Endothelial cell of umbilical vein (primary cell): ENCODE results near the gene ZNF581. TPM values are rescaled to one million over a fixed set of nuclear protein-coding genes. Genes with fewer than 3 reads are reported as not detected.

Experiments
- BruUV-seq: library from RNA; stranded (reverse); fragments of 400-500 nt; replicated peaks from 2 replicates; lab custom pipeline; 2021; lab: Mats Ljungman, UMichigan
- CTCF ChIA-PET: fragments of 300-600, 350-600 bp; sonication (Branson Sonifier 250); formaldehyde crosslinking; loops from one replicate; lab custom pipeline; 2021; ENCODE audit warnings: antibody characterized with exemption, inconsistent platforms; lab: Charles Lee
- POLR2A ChIA-PET: fragments of 300-600, 350-600 bp; sonication (Branson Sonifier 250); formaldehyde crosslinking; loops from one replicate; lab custom pipeline; 2021; ENCODE audit warnings: antibody characterized with exemption, inconsistent platforms; lab: Charles Lee
- DNase-seq: peaks from one replicate; pipeline ENCODE4 v3.0.0-alpha.2; 2011; ENCODE audit warnings: low read depth, low spot score
- FAIRE-seq: peaks from 2 replicates; lab custom pipeline; 2011; peaks lifted over from hg19 to GRCh38; lab: Jason Lieb, UNC
- H2AFZ ChIP-seq: 2 replicates; pipeline ENCODE4 v1.6.0; 2012; ENCODE audit warnings: low read depth, low read length, control low read depth, inconsistent platforms
- H3K27ac ChIP-seq: 2 replicates; pipeline ENCODE4 v1.5.1; 2011; ENCODE audit warnings: low read depth, mild to moderate bottlenecking, control low read depth, low read length, moderate library complexity; ENCODE audit not compliant: insufficient read depth
- H3K27me3 ChIP-seq, 2 experiments: 2 replicates each; pipeline versions ENCODE4 v1.6.0 to v1.6.1; 2011; ENCODE audit warnings: low read length in 2 of 2, mixed read lengths in 1 of 2; ENCODE audit not compliant: control insufficient read depth in 2 of 2, insufficient read depth in 2 of 2
- H3K36me3 ChIP-seq, 2 experiments: 2 replicates in 1 of 2; 3 replicates in 1 of 2; pipeline ENCODE4 v1.5.1; 2011; ENCODE audit warnings: low read length in 2 of 2, mild to moderate bottlenecking in 1 of 2, moderate library complexity in 1 of 2; ENCODE audit not compliant: control insufficient read depth in 2 of 2, insufficient read depth in 2 of 2; ENCODE audit errors: extremely low read depth in 1 of 2
- H3K4me1 ChIP-seq: 3 replicates; pipeline ENCODE4 v1.5.1; 2011; ENCODE audit warnings: mild to moderate bottlenecking, low read length; ENCODE audit not compliant: control insufficient read depth, insufficient read depth; ENCODE audit errors: extremely low read depth
- H3K4me2 ChIP-seq: 2 replicates; pipeline ENCODE4 v1.6.1; 2011; ENCODE audit warnings: low read length, control low read depth, mixed read lengths; ENCODE audit not compliant: insufficient read depth
- H3K4me3 ChIP-seq, 3 experiments: fragments of 200-600 bp in 1 of 3; sonication (generic), shearing (Covaris generic) in 1 of 3; replicated peaks in 1 of 3; 2 replicates each; pipeline ENCODE4 v1.5.1; 2011 to 2016; ENCODE audit warnings: control low read depth in 3 of 3, low read length in 3 of 3, mild to moderate bottlenecking in 2 of 3, inconsistent platforms in 1 of 3, low read depth in 1 of 3, moderate library complexity in 1 of 3; ENCODE audit not compliant: insufficient read depth in 1 of 3
- H3K79me2 ChIP-seq: 2 replicates; pipeline ENCODE4 v1.6.0; 2012; ENCODE audit warnings: low read length, inconsistent platforms; ENCODE audit not compliant: control insufficient read depth, insufficient read depth
- H3K9ac ChIP-seq: replicated peaks from 2 replicates; pipeline ENCODE3; 2011; ENCODE audit warnings: low read length, control low read depth; ENCODE audit not compliant: insufficient read depth; ENCODE audit errors: extremely low read depth
- H3K9me1 ChIP-seq: replicated peaks from 3 replicates; pipeline ENCODE4 v1.6.0; 2011; ENCODE audit warnings: mild to moderate bottlenecking, low read length; ENCODE audit not compliant: control insufficient read depth, insufficient read depth; ENCODE audit errors: extremely low read depth
- H3K9me3 ChIP-seq: replicated peaks from 2 replicates; pipeline ENCODE4 v1.5.1; 2012; ENCODE audit warnings: low read length, inconsistent platforms; ENCODE audit not compliant: control insufficient read depth, insufficient read depth
- H4K20me1 ChIP-seq: replicated peaks from 2 replicates; pipeline ENCODE3; 2011; ENCODE audit warnings: mild to moderate bottlenecking, low read length; ENCODE audit not compliant: control insufficient read depth, insufficient read depth; ENCODE audit errors: extremely low read depth
- EZH2 ChIP-seq: IDR thresholded peaks from 2 replicates; pipeline ENCODE4 v1.6.1; 2012; ENCODE audit warnings: borderline replicate concordance, low read depth, mild to moderate bottlenecking, moderate library complexity, low read length, inconsistent platforms; ENCODE audit not compliant: severe bottlenecking
- FOS ChIP-seq: IDR thresholded peaks from 2 replicates; pipeline ENCODE4 v1.6.1; 2011; ENCODE audit warnings: mild to moderate bottlenecking, low read length, moderate library complexity, borderline replicate concordance; ENCODE audit not compliant: insufficient read depth
- GATA2 ChIP-seq: IDR thresholded peaks from 2 replicates; pipeline ENCODE4 v1.7.0; 2011; ENCODE audit warnings: low read depth, mild to moderate bottlenecking, moderate library complexity, mixed read lengths, low read length; ENCODE audit not compliant: insufficient read length, insufficient read depth
- JUN ChIP-seq: IDR thresholded peaks from 2 replicates; pipeline ENCODE4 v1.6.1; 2011; ENCODE audit warnings: borderline replicate concordance, low read depth; ENCODE audit not compliant: insufficient read length, insufficient read depth
- MYC ChIP-seq: IDR thresholded peaks from one replicate; pipeline ENCODE4 v1.6.1; 2011; ENCODE audit warnings: mild to moderate bottlenecking, low read depth, low read length
- POLR2A ChIP-seq: IDR thresholded peaks from 2 replicates; pipeline ENCODE4 v1.6.1; 2012; ENCODE audit warnings: low read depth, mild to moderate bottlenecking, control low read depth, low read length
- POLR2AphosphoS5 ChIP-seq: IDR thresholded peaks from 2 replicates; pipeline ENCODE4 v1.6.1; 2012; ENCODE audit warnings: low read depth, mild to moderate bottlenecking, control low read depth, low read length, moderate library complexity; ENCODE audit not compliant: insufficient read depth
- dilution Hi-C: fragments of 300-500 bp; cut with MboI; formaldehyde crosslinking; loops from one replicate; pipeline ENCODE4 v1.15.0; 2019; ENCODE audit warnings: low sequenced_read_pairs; ENCODE audit not compliant: extremely low pct_ligation_motif_present
- intact Hi-C: fragments of 100-400 bp; cut with micrococcal nuclease; formaldehyde crosslinking; loops from one replicate; pipeline ENCODE4 v1.10.0; 2022
- polyA plus RNA-seq, 4 experiments: library from polyadenylated mRNA; depleted of rRNA in 3 of 4; stranded (reverse) in 3 of 4; unstranded in 1 of 4; fragments of >200 nt; gene quantifications; 2 replicates each; pipeline versions ENCODE4 v1.2.1 to v1.2.3, GENCODE V29; 2011 to 2012; ENCODE audit warnings: missing spikeins in 1 of 4
- total RNA-seq: library from RNA; stranded (reverse); gene quantifications from 2 replicates; pipeline ENCODE4 v1.2.3, GENCODE V29; 2021
- TF ChIP-seq, protein P1 (sequence below), 2 donors: IDR thresholded peaks; 1 replicate in 1 of 2; 2 replicates in 1 of 2; pipeline ENCODE4 v1.5.1; 2011; ENCODE audit warnings: low read length in 2 of 2, mild to moderate bottlenecking in 2 of 2, moderate library complexity in 2 of 2, control low read depth in 1 of 2, inconsistent platforms in 1 of 2, low read depth in 1 of 2; ENCODE audit not compliant: insufficient read depth in 1 of 2; ENCODE audit errors: extremely low read depth in 1 of 2
- TF ChIP-seq, protein P2 (sequence below): IDR thresholded peaks from 2 replicates; pipeline ENCODE4 v1.6.1; 2011; ENCODE audit not compliant: insufficient read depth, insufficient read length

Gene ZNF581
- total and polyA plus RNA-seq, 2 donors (not counting 3 experiments of a cell fraction or from before 2014, with no cell fraction given), result 31.4 to 32.3 TPM

DNA sequence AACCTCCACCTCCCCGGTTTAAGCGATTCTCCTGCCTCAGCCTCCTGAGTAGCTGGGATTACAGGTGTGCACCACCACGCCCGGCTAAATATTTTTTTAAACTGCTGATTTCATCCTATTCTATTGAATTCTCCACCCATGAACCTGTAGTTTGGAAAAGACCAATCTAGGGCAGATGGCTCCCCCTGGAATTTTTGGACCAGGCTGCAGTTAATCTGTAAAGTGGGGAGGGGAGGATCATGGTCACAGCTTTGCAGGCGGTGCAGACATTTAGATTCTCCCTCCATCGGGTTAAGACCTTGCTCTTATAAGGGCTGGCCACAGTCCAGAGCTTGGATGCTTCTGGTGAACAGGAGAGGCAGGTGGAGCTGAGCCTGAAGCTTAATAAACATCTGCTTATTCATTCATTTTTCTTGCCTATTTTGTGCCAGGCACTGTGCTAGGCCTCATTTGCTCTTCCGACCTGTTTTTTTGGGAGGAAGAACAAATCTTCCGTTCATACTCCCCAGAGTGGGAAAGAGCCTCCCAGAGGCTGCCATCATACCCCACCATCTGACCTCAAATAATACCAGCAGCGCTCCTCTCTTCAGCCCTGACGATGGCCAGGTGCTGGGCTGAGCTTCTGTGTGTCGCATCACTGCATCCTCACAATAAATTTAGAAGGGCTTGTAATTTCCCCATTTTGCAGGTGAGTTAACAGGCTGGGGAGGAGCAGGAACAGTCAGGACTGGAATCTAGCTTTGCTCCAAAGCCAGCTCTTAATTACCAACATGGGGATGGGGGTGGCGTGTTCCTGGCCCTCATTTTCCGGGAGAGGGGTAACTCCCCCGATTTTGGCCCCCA is 3.7 kb downstream of the ZNF581 start:
- no peak overlapping the region for H3K9ac ChIP-seq
- DNase-seq (no peak), FAIRE-seq (peak; percentile 4)
- H3K9me3 ChIP-seq, result no peaks in the 10 kb centered on the region
- H3K4me1 ChIP-seq, result peaks cover 28% of the 10 kb centered on the region
- intact Hi-C loops, result no loop called here
- peak overlapping the region; percentile 97 for H2AFZ ChIP-seq
- peak overlapping the region in 2 of 3 experiments; percentile 71 to 77 for H3K4me3 ChIP-seq
- no peaks in the 10 kb centered on the region for H3K27me3 ChIP-seq
- no TSS peak for BruUV-seq
- TF ChIP-seq GATA2 (no peak), MYC (no peak), POLR2AphosphoS5 (no peak), POLR2A (no peak), JUN (no peak), FOS (no peak), EZH2 (no peak)
- TF ChIP-seq, protein P1, sequence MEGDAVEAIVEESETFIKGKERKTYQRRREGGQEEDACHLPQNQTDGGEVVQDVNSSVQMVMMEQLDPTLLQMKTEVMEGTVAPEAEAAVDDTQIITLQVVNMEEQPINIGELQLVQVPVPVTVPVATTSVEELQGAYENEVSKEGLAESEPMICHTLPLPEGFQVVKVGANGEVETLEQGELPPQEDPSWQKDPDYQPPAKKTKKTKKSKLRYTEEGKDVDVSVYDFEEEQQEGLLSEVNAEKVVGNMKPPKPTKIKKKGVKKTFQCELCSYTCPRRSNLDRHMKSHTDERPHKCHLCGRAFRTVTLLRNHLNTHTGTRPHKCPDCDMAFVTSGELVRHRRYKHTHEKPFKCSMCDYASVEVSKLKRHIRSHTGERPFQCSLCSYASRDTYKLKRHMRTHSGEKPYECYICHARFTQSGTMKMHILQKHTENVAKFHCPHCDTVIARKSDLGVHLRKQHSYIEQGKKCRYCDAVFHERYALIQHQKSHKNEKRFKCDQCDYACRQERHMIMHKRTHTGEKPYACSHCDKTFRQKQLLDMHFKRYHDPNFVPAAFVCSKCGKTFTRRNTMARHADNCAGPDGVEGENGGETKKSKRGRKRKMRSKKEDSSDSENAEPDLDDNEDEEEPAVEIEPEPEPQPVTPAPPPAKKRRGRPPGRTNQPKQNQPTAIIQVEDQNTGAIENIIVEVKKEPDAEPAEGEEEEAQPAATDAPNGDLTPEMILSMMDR (IDR thresholded peaks at IDR 0.05; ENCODE audit: extremely low read depth in 1 of 2, insufficient read depth in 1 of 2, low read depth in 1 of 2, low read length in 2 of 2), result no peak
- TF ChIP-seq, protein P2, sequence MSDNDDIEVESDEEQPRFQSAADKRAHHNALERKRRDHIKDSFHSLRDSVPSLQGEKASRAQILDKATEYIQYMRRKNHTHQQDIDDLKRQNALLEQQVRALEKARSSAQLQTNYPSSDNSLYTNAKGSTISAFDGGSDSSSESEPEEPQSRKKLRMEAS, result no peak
- peaks cover 3 to 12% of the 10 kb centered on the region in 2 experiments for H3K36me3 ChIP-seq
- H3K9me1 ChIP-seq, result no peaks in the 10 kb centered on the region
- ChIA-PET CTCF (interaction anchor here (0.8 to 2.1 kb wide), 7 partner anchors 8 to 24 kb away, joined by 3 to 14 read pairs (median 4); no protein-coding TSS in a partner anchor), POLR2A (interaction anchor here (0.7 kb wide), 1 partner anchor 62 kb away, joined by 3 read pairs; no protein-coding TSS in a partner anchor)
- peak overlapping the region; percentile 60 for H3K4me2 ChIP-seq
- H3K27ac ChIP-seq, result no peak overlapping the region
- dilution Hi-C loops, result no loop called here
- peaks cover 19% of the 10 kb centered on the region for H3K79me2 ChIP-seq
- H4K20me1 ChIP-seq, result no peaks in the 10 kb centered on the region
